Subcutaneous adipose tissue (tissue), 4 donors: ENCODE data around the gene DNAJC1. TPM values are rescaled to one million over a fixed set of nuclear protein-coding genes. Genes with fewer than 3 reads are reported as not detected.

Experiments
- CTCF ChIP-seq: fragments of 450-650 bp; IDR thresholded peaks from one replicate; pipeline ENCODE4 v1.5.1; 2016; ENCODE audit warnings: low read depth, mild to moderate bottlenecking, control low read depth, antibody characterized with exemption, moderate library complexity
- small RNA-seq: library from RNA; depleted of rRNA; stranded (forward); fragments of <200 nt; gene quantifications from one replicate; pipeline ENCODE3, GENCODE V24; 2016
- total RNA-seq, 4 donors: library from RNA; depleted of rRNA; stranded (reverse); fragments of >200 nt; gene quantifications; one replicate each; pipeline ENCODE4 v1.1.0, GENCODE V29; 2016

The DNAJC1 gene
- total RNA-seq, 4 donors from 2014 or later, result 24.0 to 75.8 (median 56.0) TPM

GRCh38 chr10:21719502-21719901 is 284.0 kb downstream of the DNAJC1 start:
- TF ChIP-seq CTCF, result no peak

- no peak for TF ChIP-seq CTCF
Observed at GRCh38 chr10:21715531-21716195, 287.9 kb downstream of the DNAJC1 start.

GRCh38 chr10:21712975-21713374 is 290.6 kb downstream of the DNAJC1 start:
- TF ChIP-seq CTCF, result no peak

GRCh38 chr10:21707498-21707897 is 296.0 kb downstream of the DNAJC1 start:
- TF ChIP-seq CTCF, result no peak

Small RNAs within 50 kb of the gene (small RNA-seq; reads per million reads assigned to genes)
- gene RN7SKP219 (not detected), gene RN7SKP37 (not detected)

Other genes with a start within 250 kb of the DNAJC1 start
- not detected for gene EBLN1, start 214.3 kb upstream of the DNAJC1 start, total RNA-seq